Measurements from ENCODE around the gene SPEF1.

The SPEF1 gene

GRCh38 chr20:3757268-3757667 lies 24.0 kb downstream of the SPEF1 start:
- Histone ChIP-seq H3K4me2 (ENCODE audit: low read length) (no peak overlapping the region), H3K79me2 (ENCODE audit: insufficient read depth, low read length) (no peaks in the 10 kb centered on the region), H3K4me3 (ENCODE audit: low read depth, low read length, poor library complexity, severe bottlenecking) (no peak overlapping the region), H3F3A (ENCODE audit: insufficient read depth, low read length) (no peaks in the 10 kb centered on the region), H3K27ac (ENCODE audit: low read depth, low read length, poor library complexity, severe bottlenecking) (no peak overlapping the region), H2AFZ (ENCODE audit: low read length) (no peak overlapping the region), H4K20me1 (ENCODE audit: insufficient read depth, low read length) (no peaks in the 10 kb centered on the region), H3K27me3 (ENCODE audit: insufficient read depth, low read length) (no peaks in the 10 kb centered on the region), H3K9ac (ENCODE audit: low read length) (no peak overlapping the region), H3K36me3 (ENCODE audit: insufficient read depth, low read length) (peaks cover 24% of the 10 kb centered on the region), H3K9me3 (ENCODE audit: low read length) (no peaks in the 10 kb centered on the region), H3K4me1 (ENCODE audit: insufficient read depth, low read length, severe bottlenecking) (peaks cover 12% of the 10 kb centered on the region), H3K9me2 (ENCODE audit: low read depth, low read length) (no peaks in the 10 kb centered on the region)
- TF ChIP-seq EZH2 (IDR thresholded peaks at IDR 0.05; ENCODE audit: borderline replicate concordance, low read length) (no peak), CTCF (IDR thresholded peaks at IDR 0.05; ENCODE audit: low read length) (no peak)

GRCh38 chr20:3755814-3756480 lies 25.3 kb downstream of the SPEF1 start:
- Histone ChIP-seq H3K79me2 (ENCODE audit: insufficient read depth, low read length) (no peaks in the 10 kb centered on the region), H3K9me3 (ENCODE audit: low read length) (no peaks in the 10 kb centered on the region), H3K4me2 (ENCODE audit: low read length) (no peak overlapping the region), H2AFZ (ENCODE audit: low read length) (no peak overlapping the region), H3K36me3 (ENCODE audit: insufficient read depth, low read length) (peaks cover 17% of the 10 kb centered on the region), H3K4me1 (ENCODE audit: insufficient read depth, low read length, severe bottlenecking) (peaks cover 4% of the 10 kb centered on the region), H3K27me3 (ENCODE audit: insufficient read depth, low read length) (no peaks in the 10 kb centered on the region), H3K4me3 (ENCODE audit: low read depth, low read length, poor library complexity, severe bottlenecking) (no peak overlapping the region), H3K27ac (ENCODE audit: low read depth, low read length, poor library complexity, severe bottlenecking) (no peak overlapping the region), H3F3A (ENCODE audit: insufficient read depth, low read length) (no peaks in the 10 kb centered on the region), H4K20me1 (ENCODE audit: insufficient read depth, low read length) (no peaks in the 10 kb centered on the region), H3K9me2 (ENCODE audit: low read depth, low read length) (no peaks in the 10 kb centered on the region), H3K9ac (ENCODE audit: low read length) (no peak overlapping the region)
- no peak for TF ChIP-seq EZH2 (IDR thresholded peaks at IDR 0.05; ENCODE audit: borderline replicate concordance, low read length)
- no peak for TF ChIP-seq CTCF (IDR thresholded peaks at IDR 0.05; ENCODE audit: low read length)

GRCh38 chr20:3755269-3755668 lies 26.0 kb downstream of the SPEF1 start:
- H3F3A ChIP-seq (ENCODE audit: insufficient read depth, low read length), result no peaks in the 10 kb centered on the region
- H3K4me2 ChIP-seq (ENCODE audit: low read length), result no peak overlapping the region

More at GRCh38 chr20:3755269-3755668, 26.0 kb downstream of the SPEF1 start:
- H3K4me3 ChIP-seq (ENCODE audit: low read depth, low read length, poor library complexity, severe bottlenecking), result no peak overlapping the region
- no peaks in the 10 kb centered on the region for H3K9me3 ChIP-seq (ENCODE audit: low read length)
- TF ChIP-seq CTCF (IDR thresholded peaks at IDR 0.05; ENCODE audit: low read length) (no peak), EZH2 (IDR thresholded peaks at IDR 0.05; ENCODE audit: borderline replicate concordance, low read length) (no peak)
- no peaks in the 10 kb centered on the region for H3K9me2 ChIP-seq (ENCODE audit: low read depth, low read length)
- no peaks in the 10 kb centered on the region for H4K20me1 ChIP-seq (ENCODE audit: insufficient read depth, low read length)
- no peaks in the 10 kb centered on the region for H3K27me3 ChIP-seq (ENCODE audit: insufficient read depth, low read length)
- peaks cover 17% of the 10 kb centered on the region for H3K36me3 ChIP-seq (ENCODE audit: insufficient read depth, low read length)
- H3K4me1 ChIP-seq (ENCODE audit: insufficient read depth, low read length, severe bottlenecking), result no peaks in the 10 kb centered on the region
- no peaks in the 10 kb centered on the region for H3K79me2 ChIP-seq (ENCODE audit: insufficient read depth, low read length)
- no peak overlapping the region for H3K27ac ChIP-seq (ENCODE audit: low read depth, low read length, poor library complexity, severe bottlenecking)
- H3K9ac ChIP-seq (ENCODE audit: low read length), result no peak overlapping the region
- H2AFZ ChIP-seq (ENCODE audit: low read length), result no peak overlapping the region
